IPS DF 4.7 (cell line): ENCODE results near the gene ARHGAP30.

Experiments
- DNase-seq: peaks from one replicate; pipeline ENCODE4 v3.0.0-alpha.2; 2013; ENCODE audit warnings: low spot score; ENCODE audit errors: extremely low read depth

The ARHGAP30 gene

DNA sequence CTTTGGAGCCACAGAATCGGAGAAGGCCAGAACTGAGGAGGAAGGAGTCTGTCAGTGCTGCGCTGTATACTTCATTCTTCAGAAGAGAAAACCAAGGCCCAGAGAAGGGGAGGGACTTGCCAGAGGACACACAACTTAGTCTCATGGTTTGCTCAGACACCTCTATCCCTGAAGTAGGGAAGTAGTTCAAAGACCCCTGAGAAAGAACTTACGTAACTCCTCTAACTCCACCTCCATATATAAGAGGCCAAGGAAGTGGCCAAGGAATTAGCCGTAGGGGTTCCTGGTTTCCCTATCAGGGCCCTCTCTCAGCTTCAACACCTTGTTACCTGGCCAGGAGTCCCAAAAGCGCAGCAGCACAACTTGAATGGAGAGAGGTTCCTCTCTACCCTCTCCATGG lies 20.2 kb upstream of the ARHGAP30 start:
- DNase-seq: no peak

DNA sequence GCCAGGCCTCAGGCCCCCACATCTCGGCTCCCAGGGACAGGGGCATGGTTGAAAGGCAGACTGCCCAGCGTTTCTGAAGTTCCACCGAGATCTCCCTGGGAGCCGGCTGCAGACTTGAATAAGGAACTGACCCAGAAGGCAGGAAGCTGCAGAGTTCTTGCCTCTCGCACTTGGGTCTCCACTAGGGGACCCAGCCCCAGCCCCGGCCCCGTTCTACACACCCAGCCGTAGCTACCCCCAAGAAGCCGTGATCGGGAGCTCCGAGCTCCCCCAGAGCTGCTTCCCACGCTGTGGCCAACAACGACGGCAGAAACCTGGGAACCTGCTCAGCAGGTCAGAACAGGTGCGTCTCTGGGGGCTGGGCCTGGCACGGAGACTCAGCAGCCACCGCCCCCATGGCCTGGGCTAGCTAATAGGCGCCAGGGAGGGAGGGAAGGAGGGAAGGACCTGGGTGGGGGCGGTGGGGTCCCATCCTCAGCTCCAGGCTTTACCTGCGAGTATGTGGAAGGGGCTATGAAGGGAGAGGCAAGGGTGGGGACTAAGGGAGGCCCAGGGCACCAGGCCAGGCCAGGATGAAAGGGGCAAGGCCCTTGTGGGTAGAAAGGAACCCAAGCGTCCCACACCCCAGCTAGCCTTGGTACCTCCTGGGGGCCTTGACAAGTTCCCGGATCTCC lies 19.7 kb upstream of the ARHGAP30 start, which contains the start of gene NECTIN4:
TSS of gene NECTIN4 (minus strand) at position 308 of the 674 bp plus-strand sequence. CDS start at position 46, 262 bp downstream.
- no peak for DNase-seq

DNA sequence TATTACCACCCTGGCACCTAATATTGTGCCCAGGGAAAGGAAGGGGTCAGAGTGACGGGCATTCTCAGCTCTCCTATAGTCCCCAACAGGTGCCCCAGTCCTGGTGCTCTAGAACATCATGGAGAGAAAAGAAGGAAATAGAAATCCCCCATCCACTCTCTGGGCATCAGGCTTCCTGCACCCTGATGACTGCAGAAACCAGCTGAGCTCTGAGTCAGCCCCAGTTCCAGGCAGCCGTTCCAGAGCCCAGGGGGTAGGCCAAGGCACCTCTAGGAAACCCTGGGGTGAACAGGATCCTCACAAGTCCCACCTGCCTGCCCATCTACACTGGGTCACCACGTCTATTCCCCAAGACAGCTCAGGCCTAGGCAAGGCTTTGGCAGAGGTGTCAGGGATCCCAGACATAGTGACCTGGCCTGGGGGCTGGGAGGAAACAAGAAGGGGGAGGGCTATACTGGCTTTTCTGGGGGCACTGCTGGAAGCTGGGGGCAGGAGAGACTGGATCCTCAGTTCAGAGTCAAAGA lies 19.0 kb upstream of the ARHGAP30 start:
- DNase-seq: no peak

DNA sequence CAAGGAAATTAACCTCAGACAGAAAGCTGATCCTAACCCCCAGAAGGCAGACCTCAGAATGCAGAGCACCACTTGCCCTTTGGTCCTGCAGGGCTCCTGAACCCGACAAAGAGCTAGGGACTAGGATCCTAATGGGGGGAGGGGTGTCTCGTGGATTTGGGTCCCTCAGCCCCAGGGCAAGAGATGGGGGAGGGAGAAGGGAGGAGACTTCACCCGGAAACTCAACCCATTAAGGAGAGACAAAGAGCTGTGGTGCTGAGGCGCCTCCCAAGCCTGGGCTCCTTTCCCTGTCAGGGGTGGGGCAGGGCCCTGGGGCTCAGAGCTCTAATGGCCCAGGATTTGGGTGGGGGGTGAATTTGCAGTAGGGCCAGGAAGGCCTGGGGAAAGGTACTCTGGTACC lies 16.8 kb upstream of the ARHGAP30 start:
- no peak for DNase-seq

DNA sequence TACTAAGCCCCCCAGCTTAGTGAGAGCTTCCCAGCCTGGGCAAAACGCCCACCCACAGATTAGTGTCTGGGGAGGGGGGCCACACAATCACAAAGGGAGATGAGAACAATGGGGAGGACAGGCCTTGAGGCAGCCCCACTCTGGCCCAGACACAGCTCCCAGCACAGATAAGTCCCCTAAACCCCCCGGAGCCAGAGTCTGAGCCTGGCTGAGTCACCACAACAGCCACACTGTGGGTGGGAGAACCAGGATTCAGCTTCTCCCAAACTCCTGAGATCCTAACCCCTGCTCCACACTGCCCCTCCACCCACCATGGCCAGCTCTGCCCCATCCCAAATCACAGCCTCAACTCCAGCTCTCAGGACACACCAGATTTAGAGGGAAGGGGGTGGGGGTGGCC lies 15.5 kb upstream of the ARHGAP30 start:
- no peak for DNase-seq

DNA sequence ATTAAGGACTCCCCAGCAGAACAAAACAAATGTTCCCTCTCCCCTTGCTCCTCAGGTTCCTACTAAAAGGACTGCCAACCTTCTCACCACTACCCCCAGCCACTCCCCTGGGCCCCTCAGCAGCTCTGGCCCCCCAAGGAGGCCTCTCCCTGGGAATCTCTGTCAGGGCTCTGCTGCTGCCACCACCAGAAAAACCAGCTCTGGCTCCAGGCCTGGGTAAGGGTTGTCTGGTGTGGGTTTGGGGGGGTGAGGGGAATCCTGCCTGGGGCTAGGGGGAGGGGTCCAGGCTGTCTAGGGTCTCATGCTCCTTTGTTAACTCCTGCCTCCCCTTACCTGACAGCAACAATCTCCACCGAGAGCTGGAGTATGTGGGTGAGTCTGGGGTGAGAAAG lies 14.9 kb upstream of the ARHGAP30 start:
- DNase-seq: no peak

DNA sequence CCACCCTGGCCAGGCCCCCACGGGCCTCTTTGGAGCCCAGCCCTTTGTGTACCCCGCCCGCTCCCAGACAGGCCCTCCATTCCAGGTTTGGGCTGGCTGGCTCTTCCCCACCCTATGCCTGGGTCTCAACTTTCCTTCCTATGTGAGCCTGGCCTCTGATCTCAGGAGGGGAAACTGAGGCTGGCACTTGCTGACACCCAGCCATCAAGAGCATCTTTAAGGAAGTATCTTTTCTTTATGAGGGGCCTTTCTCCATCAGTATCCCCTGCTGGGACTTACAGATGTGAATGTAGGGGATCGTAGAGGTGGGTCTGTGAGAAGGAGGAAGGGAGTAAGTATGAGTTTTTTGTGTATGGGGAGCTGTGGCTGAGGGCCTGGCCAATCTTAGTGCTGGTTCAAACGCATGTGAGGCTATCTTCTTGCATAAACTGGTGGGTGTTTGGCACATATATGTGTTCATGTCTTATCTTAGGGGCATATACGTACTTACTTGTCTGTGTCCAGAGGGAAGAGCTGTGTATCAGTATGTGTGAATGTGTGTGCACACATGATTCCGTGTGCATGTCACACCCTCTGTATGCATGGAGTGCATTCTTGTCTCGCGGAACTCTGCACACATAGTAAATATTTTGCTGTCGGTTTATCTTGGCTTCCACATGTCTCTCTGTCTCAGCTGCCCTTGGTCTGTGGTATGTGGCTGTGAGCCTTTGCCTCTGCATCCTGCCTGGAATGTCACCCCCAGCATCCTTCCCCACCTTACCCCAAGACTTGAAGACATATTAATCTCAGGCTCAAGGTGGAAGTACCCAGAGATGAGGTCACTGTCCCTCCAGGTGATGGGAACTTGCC lies 14.3 kb upstream of the ARHGAP30 start:
- DNase-seq: no peak

DNA sequence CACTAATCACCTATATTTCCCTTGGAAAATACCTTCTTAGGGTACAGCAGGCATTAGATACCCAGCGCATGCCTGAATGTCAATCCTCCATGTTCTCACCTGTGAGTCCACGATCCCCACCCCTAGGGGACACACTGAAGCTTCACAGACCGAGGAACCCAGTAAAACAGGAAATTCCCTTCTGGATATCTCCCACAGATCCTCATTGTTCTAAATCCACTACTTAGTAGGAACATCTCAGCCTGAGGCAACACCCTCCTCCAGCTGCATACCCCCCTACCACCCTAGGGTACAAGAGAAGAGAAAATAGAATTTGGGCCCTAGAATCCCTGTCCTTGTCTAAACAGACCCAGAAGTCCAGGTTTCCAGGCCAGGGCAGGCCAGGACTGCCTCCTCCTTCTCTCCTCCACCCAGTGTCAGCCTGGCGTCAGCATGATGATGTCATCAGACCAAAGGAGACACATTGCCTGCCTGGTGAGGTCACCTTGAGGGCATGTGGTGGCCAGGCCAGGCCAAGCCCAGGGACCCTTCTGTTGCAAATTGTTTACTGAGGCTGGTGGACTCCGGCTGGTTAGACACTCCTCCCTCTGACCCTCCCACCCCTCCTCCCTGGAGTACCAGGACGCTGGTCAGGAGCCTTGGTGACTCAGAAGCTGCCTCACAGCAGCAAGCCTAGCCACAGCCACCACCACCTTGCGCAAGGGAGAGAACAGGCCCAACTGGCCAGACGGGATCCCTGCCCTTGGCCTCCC lies 13.5 kb upstream of the ARHGAP30 start:
- no peak for DNase-seq

DNA sequence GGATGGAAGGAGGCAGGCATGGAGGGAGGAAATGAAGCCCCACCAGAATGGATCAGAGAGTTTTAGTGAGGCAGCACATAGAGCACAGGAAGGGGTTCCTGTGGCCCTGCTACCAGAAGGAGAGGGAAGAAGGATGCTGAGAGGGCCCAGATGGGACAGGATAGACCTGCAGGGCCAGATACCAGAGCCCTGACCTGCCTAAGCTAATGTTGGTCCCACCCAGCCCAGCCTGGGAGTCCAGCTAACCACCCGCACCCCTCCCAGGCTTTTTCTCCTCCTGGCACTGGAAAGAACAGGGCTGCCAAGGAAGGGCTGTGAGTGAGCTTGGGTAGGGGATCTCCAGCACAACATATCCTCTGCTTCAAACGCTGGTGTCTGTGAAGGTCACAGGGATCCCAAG lies 12.8 kb upstream of the ARHGAP30 start:
- no peak for DNase-seq

DNA sequence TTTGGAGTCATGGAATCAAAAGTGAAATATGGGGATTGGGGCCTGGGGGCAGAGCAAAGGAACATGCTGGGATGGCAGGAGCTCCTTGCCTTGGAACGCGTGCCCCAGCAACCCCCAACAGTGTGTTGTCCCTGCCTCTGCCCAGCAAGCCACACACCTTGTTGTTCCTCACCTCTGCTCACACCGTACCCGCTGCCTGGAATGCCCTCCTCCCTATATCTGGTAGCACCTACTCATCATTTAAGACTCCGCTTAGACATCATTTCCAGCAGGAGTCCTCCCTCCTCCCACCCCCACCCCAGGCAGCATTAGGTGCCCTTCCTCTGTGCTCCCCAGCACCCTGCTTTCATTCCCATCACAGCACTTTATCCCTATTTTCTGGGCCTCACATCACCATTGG lies 11.8 kb upstream of the ARHGAP30 start:
- DNase-seq: no peak

DNA sequence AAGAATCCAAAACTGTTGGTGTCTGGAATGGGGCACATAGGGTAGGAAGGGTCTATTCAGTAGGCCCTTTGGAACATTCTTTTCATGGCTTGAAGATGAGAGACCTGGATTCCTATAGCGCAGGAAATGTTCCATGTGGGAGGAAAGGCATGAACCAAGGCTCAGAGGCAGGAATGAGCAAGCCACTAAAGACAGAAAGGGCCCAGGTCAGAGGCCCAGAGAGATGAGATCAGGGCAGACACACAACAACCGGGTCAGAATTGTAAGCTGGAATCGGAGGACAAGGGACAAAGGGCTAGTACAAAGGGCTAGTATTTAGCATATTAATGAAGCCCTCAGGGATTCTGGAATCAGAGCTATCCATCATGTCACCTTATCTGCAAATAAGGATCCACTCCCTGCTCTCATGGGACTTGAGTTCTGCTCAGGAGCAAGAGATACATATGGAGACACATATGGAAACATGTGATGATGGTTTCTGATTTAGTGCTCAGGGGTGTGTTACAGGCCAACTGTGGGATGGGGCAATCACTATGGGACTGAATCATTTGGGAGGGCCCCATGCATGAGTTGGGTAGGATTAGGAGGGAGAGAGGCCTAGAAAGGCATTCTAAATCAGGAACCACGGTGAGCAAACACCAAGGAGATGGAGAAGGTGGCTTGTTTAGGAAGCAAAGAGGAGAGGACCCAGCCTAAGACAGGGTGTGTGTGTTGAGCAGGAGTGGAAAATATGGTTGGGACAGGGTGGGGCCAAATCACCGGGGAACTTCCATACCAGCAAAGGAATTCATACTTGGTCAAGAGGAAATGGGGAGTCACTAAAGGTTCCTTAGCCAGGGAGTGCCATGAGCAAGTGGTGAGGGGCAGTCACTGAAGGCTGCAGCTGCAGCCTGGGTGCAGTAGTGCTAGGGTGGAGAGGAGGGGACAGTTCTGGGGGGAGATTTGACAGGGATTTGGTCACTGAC lies 11.0 kb upstream of the ARHGAP30 start:
- no peak for DNase-seq

DNA sequence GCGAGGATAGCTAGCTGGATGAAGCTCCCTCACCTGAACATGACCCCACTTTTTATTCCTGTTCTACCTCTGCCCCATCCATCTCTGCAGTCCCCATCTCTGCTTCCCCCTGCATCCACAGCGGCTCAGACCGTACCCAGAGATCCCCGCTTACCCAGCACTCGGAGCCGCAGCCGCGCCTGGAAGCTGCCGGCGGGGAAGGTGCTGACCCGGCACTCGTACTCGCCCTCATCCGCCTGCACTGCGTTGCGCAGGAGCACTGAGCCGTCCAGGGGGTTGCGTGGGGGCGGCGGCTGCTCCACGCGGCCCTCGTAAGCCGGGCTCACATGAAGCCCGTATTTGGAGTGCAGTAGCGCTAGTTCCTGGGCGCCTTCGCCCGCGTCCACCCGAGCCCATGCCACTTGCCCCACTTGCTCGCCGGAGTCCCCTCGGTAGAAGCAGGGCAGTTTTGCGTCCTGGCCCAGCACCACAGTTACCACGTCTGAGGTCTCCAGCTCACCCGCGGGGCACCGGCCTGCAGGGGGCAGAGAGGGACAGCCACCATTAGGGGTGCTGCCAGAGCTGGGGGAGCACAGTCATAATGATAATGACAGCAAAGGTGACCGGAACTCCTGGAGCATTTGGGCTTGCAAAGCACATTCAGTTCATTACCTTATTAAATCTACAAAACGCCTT lies 9.9 kb upstream of the ARHGAP30 start:
- no peak for DNase-seq

DNA sequence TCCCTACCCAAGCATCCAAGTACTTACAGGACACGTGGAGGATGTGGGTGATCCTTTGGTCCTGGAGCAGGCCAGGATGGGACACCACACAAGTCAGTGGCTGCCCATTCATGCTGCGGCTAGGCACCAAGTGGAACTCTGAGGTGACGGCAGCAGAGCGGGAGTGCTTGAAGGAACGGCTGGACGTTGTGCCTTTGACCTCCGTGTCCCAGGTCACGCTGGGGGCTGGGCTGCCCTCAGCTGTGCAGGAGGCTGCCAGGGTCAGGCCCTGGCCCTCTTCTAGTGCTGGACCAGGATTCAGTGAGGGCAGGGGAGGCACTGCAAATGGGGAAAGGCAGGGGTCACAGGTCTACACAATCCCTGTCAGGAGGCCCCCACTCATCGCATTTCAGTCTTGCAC lies 7.7 kb upstream of the ARHGAP30 start:
- DNase-seq: no peak

DNA sequence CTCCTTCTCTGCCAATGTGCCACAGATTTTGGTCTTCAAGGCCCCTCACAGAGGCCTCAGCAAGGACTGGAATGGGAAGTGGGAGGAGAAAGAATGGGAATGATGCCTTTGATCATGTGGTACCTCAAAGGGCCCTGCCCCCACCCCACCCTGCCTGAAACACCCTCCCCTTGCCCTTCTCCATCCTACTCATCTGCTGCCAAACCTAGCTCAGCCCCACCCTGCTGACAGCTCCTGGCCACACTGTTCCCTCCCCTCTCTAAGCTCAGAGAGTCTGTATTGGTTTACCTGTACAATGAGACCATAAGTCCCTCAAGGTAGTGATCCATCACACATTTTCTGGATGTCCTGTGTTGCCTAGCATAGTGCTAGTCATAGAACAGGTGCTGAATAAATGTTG lies 6.7 kb upstream of the ARHGAP30 start:
- DNase-seq: no peak

DNA sequence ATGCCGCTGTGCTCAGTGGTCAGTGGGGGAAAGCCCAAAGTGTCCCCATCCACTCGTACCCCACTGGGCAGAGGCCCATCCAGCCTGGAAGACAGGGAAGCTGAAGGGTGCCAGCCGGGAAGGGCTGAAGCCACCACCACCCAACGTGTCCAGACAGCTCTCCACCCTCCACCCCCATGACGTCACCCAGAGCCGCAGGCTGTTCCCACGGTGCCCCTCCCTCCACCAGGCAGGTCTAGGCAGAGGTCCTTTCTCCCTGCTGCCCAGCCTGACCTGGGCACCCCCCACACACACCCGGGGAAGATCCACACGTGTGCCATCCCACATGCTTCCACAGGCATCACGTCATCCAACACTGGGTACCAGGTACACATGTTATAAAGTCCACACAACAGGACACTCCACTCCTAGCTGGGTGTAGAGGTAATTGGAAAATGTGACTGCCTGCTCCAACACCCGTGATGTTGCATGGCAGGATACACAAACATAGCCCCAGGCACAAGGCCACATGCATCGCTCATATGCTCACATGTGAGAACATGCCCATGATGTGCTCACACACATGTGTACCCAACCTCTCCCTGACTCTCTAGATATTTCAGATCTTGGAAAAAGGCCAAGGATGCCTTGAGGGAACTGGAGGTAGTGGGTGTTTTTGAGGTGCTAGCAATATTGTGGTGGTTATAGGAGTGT lies 5.1 kb upstream of the ARHGAP30 start:
- DNase-seq: no peak

DNA sequence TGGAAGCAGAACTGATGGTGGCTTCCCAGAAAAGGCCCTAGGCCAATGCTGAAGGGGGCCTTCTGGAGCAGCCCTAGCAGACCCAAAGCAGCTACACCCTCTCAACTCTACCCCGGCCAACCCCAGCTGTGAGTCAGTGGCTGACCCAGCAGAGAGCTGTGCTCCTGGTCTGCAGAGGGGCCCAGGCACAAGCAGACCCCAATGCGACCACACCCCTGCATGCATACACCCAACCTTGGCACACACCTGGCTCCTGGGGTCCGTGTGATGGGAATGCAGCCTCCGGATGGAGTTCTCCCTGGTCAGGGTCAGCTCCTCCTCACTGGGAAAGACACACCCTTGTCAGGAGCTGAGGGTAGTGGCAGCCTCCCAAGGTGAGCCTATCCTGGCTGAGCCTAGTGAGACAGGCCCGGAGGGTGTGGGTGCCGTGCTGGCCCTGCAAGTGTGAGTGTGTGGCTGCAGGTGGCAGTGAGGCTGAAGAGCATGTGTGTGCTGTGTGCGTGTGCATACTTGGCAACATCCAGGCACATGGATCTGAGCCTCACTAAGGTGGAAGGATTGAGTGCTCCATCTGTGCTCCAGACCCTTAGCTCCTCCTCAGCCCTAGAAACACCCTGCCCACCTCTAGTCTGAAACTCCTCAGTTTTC lies 3.9 kb upstream of the ARHGAP30 start:
- no peak for DNase-seq

DNA sequence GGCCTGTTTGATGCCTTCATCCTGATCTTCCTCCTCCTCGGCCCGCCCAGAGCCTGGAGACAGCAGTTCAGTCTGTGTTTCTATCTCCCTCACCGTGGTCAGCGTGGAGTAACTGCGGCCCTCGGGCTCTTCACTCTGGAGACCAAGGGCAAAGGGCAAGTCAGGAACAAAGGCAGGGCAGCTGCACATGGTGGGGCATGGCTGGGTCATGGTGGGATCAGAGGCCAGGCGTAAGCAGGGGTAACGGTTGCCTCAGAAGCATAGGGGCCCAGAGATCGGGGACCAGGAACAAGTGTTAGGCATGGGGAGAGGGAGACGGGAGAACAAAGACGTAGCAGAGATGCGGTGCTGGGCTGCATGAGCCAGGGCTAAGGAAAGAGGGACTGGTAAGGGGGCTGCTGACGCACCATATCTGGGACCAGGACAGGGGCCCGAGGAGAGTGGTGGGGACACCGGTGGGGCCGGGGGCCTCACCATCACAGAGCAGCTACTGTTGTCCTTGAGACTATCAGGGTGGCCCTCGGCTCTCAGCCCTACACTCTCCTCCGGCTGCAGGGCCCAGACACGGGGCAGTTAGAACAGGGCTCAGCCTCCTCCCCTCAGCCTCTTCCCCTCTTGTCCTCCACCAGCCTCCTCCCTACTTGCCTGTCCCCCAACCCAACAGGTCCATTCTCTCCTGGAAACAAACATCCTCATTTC lies 3.2 kb upstream of the ARHGAP30 start:
- DNase-seq: no peak

DNA sequence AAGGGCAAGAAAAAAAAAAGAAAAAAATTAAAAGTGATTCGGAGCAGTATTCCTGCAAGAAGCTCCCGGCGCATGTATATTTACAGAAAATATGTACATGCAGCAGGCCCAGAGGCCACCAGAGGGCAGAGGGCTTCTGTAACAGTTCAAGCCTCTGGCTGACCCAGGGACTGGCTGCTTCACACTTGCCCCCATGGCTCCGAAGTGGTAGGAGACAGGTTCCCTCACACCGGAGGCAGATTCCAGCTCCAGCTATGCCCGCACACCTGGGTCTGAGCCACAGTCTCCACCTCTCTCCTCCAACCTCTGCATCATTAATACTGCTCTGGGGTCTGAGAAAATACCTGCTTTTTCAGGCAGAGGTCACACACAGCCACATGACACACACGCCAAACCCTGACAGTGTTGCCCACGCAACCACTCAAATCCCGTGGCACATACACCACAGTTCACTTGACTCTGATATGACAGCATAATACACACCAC lies 2.2 kb upstream of the ARHGAP30 start:
- no peak for DNase-seq
